ENCODE measurements around the gene ARHGEF6. TPM values are rescaled to one million over a fixed set of nuclear protein-coding genes. Genes with fewer than 3 reads are reported as not detected.
A peak's percentile ranks its signal among the peaks of the same experiment; 100 is the strongest.
"Not testable (repeated sequence)": the region's sequence is repeated elsewhere in the genome, so short reads cannot be mapped to it uniquely, and the experiment has no call there.

ARHGEF6 gene
- total RNA-seq, 4 donors from 2014 or later: 0.61 to 10.5 (median 2.9) TPM

- no peak overlapping the region for H3K27ac ChIP-seq
Measured at GRCh38 chrX:136778020-136778419, 2.7 kb downstream of the ARHGEF6 start.

GRCh38 chrX:136773648-136774047, 7.1 kb downstream of the ARHGEF6 start:
- intact Hi-C loops (cut with DNase I): no loop called here
- Histone ChIP-seq H3K27ac (no peak overlapping the region), H3K27me3 (no peaks in the 10 kb centered on the region), H3K9me3 (no peaks in the 10 kb centered on the region), H3K36me3 (no peaks in the 10 kb centered on the region), H3K4me3 (no peak overlapping the region), H3K4me1 (peaks cover 0 to 5% (median 2%) of the 10 kb centered on the region in 3 donors)
- no peak for DNase-seq
- TF ChIP-seq CTCF (IDR thresholded peaks at IDR 0.05) (no peak), POLR2A (IDR thresholded peaks at IDR 0.05) (no peak)
- 69 to 78% methylated on average over 2 of the region's 2 CpGs for WGBS, 2 donors

More at GRCh38 chrX:136778020-136778419, 2.7 kb downstream of the ARHGEF6 start:
- DNase-seq: no peak
- Histone ChIP-seq H3K36me3 (no peaks in the 10 kb centered on the region), H3K4me3 (no peak overlapping the region), H3K27me3 (no peaks in the 10 kb centered on the region), H3K4me1 (no peaks in the 10 kb centered on the region), H3K9me3 (no peaks in the 10 kb centered on the region)
- intact Hi-C loops (cut with DNase I): no loop called here
- WGBS, 2 donors: 77 to 83% methylated on average over 3 of the region's 3 CpGs
- TF ChIP-seq POLR2A (IDR thresholded peaks at IDR 0.05) (no peak), CTCF (IDR thresholded peaks at IDR 0.05) (no peak)

GRCh38 chrX:136771869-136772268, 8.9 kb downstream of the ARHGEF6 start:
- WGBS, 2 donors: 94 to 100% methylated on average over 2 of the region's 2 CpGs
- intact Hi-C loops (cut with DNase I); H3K27me3 ChIP-seq: not testable (repeated sequence)

GRCh38 chrX:136768469-136769084, 12.2 kb downstream of the ARHGEF6 start:
- WGBS, 2 donors: 30 to 67% methylated on average over 1 to 6 of the region's 7 CpGs
- Histone ChIP-seq H3K4me1 (peaks cover 0 to 31% (median 8%) of the 10 kb centered on the region in 3 donors), H3K9me3 (no peaks in the 10 kb centered on the region), H3K27me3 (no peaks in the 10 kb centered on the region), H3K27ac (peak overlapping the region in 3 of 4 donors; percentile 31 to 87 (median 86)), H3K36me3 (no peaks in the 10 kb centered on the region), H3K4me3 (no peak overlapping the region)
- intact Hi-C loops (cut with DNase I): no loop called here
- DNase-seq: no peak
- no peak for TF ChIP-seq CTCF (IDR thresholded peaks at IDR 0.05)
- TF ChIP-seq POLR2A (IDR thresholded peaks at IDR 0.05): peak in 1 of 4 donors; percentile 8

More at GRCh38 chrX:136771869-136772268, 8.9 kb downstream of the ARHGEF6 start:
- H3K27ac ChIP-seq, H3K4me3 ChIP-seq, H3K9me3 ChIP-seq, H3K36me3 ChIP-seq, DNase-seq: not testable (repeated sequence)
- peaks cover 0 to 12% (median 8%) of the 10 kb centered on the region in 3 donors for H3K4me1 ChIP-seq

- Histone ChIP-seq H3K36me3 (no peaks in the 10 kb centered on the region), H3K4me1 (peaks cover 0 to 31% (median 8%) of the 10 kb centered on the region in 3 donors), H3K27me3 (no peaks in the 10 kb centered on the region), H3K9me3 (no peaks in the 10 kb centered on the region), H3K27ac (peak overlapping the region; percentile 71 to 87 (median 80)), H3K4me3 (peak overlapping the region; percentile 42 to 67 (median 60))
- intact Hi-C loops (cut with DNase I): no loop called here
- DNase-seq: no peak
- TF ChIP-seq POLR2A (IDR thresholded peaks at IDR 0.05): peak in 1 of 4 donors; percentile 50
- TF ChIP-seq CTCF (IDR thresholded peaks at IDR 0.05): peak in 4 of 6 experiments; percentile 10 to 32 (median 18)
- WGBS, 2 donors: 36% methylated on average over 5 of the region's 78 CpGs; no CpG with 5 or more reads in 1 of the 2 donors
Measured at GRCh38 chrX:136767104-136767941, 13.4 kb downstream of the ARHGEF6 start.
